GM21360 (cell line): ENCODE data around the gene PNLIPRP3.

Experiments used
- ATAC-seq: cut with Tn5 transposase; IDR thresholded peaks from one replicate; pipeline ENCODE4 v1.9.1; 2021; ENCODE audit warnings: mild to moderate bottlenecking, moderate library complexity; ENCODE audit not compliant: unreplicated experiment

PNLIPRP3 gene

GRCh38 chr10:116450861-116451260, 23.2 kb downstream of the PNLIPRP3 start:
- ATAC-seq = no peak

GRCh38 chr10:116451711-116452337, 24.2 kb downstream of the PNLIPRP3 start:
- no peak for ATAC-seq

GRCh38 chr10:116452338-116452720, 24.7 kb downstream of the PNLIPRP3 start:
- ATAC-seq = no peak

GRCh38 chr10:116457488-116457887, 29.8 kb downstream of the PNLIPRP3 start:
- no peak for ATAC-seq

GRCh38 chr10:116460219-116460618, 32.6 kb downstream of the PNLIPRP3 start:
- ATAC-seq = no peak

GRCh38 chr10:116461680-116462079, 34.0 kb downstream of the PNLIPRP3 start:
- ATAC-seq = no peak

- ATAC-seq = no peak
These were observed 36.6 kb downstream of the PNLIPRP3 start for GRCh38 chr10:116464257-116464656.

GRCh38 chr10:116465546-116465945, 37.9 kb downstream of the PNLIPRP3 start:
- no peak for ATAC-seq

GRCh38 chr10:116466715-116467422, 39.2 kb downstream of the PNLIPRP3 start:
- ATAC-seq = no peak

GRCh38 chr10:116469437-116469836, 41.8 kb downstream of the PNLIPRP3 start:
- no peak for ATAC-seq

GRCh38 chr10:116470071-116470470, 42.4 kb downstream of the PNLIPRP3 start:
- no peak for ATAC-seq

- ATAC-seq = no peak
These were observed 43.2 kb downstream of the PNLIPRP3 start for GRCh38 chr10:116470768-116471415.

- no peak for ATAC-seq
These were observed 45.2 kb downstream of the PNLIPRP3 start for GRCh38 chr10:116472891-116473290.

- ATAC-seq = no peak
These were observed 48.2 kb downstream of the PNLIPRP3 start for GRCh38 chr10:116475866-116476265.

- no peak for ATAC-seq
These were observed 48.8 kb downstream of the PNLIPRP3 start for GRCh38 chr10:116476461-116476860.

GRCh38 chr10:116477986-116478664, 50.5 kb downstream of the PNLIPRP3 start:
- ATAC-seq = no peak

GRCh38 chr10:116486770-116487448, 59.3 kb downstream of the PNLIPRP3 start:
- no peak for ATAC-seq

- ATAC-seq = no peak
These were observed 60.1 kb downstream of the PNLIPRP3 start for GRCh38 chr10:116487522-116488430.

GRCh38 chr10:116489460-116489859, 61.8 kb downstream of the PNLIPRP3 start:
- no peak for ATAC-seq
